HG02852 (cell line): Measurements from ENCODE around the gene IPMK.
A peak's percentile ranks its signal among the peaks of the same experiment; 100 is the strongest.
"Not testable (repeated sequence)": the region's sequence is repeated elsewhere in the genome, so short reads cannot be mapped to it uniquely, and the experiment has no call there.

Source experiments
- ATAC-seq: cut with Tn5 transposase; IDR thresholded peaks from one replicate; pipeline ENCODE4 v1.9.1; 2021; ENCODE audit warnings: mild to moderate bottlenecking, moderate library complexity; ENCODE audit not compliant: unreplicated experiment

IPMK gene

DNA sequence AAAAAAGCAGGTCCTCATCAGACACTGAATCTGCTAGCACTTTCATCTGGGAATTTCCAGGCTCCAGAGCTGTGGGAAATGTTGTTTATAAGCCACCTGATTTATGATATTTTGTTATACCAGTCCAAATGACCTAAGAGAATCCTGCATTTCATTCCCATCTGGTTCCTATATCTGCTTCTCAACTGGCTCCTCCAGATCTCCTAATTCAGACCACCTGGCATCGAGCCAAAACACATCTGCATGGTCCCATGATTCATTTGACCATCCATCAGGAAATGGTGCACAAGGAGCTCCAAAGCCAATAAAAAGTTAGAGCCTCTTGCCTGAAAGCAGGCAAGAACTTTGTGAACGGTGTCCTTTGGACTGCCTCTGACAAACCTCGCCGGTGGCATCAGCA lies 108.9 kb downstream of the IPMK start:
- ATAC-seq, result no peak

DNA sequence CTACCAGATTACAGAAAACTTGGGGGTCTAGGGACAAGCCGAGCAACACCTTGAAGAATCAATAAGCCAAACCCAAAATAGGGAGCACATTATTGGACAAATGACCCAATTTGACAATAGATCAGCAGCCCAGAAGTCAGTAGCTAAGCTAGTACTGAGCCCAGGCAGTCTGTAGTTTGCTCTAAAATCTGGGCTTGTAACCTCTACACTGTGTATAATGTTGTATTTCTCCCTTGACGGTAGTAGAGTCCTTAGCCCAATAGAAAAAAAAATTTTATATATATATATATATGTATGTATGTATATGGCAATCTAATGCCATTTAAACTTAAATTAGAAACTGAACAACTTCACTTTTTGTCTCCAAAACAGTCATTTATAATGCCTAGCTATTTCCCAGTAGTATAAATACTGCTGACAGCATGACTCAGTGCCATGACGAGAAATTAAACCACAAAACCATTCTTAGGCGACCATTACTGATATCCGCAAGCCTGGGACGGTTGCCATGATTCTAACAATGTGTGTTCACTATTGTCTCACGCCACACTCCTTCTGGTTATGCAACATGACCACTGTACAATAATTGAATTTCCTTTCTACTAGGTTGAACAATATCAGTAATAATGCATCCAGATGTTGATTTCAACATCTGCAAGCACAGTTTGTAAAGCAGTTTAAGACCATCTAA lies 110.5 kb downstream of the IPMK start:
- ATAC-seq, result no peak

DNA sequence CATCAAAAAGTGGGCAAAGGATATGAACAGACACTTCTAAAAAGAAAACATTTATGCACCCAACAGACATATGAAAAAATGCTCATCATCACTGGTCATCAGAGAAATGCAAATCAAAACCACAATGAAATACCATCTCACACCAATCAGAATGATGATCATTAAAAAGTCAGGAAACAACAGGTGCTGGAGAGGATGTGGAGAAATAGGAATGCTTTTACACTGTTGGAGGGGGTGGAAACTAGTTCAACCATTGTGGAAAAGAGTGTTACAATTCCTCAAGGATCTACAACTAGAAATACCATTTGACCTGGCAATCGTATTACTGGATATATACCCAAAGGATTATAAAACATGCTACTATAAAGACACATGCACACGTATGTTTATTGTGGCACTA lies 111.8 kb downstream of the IPMK start:
- not testable (repeated sequence) for ATAC-seq

DNA sequence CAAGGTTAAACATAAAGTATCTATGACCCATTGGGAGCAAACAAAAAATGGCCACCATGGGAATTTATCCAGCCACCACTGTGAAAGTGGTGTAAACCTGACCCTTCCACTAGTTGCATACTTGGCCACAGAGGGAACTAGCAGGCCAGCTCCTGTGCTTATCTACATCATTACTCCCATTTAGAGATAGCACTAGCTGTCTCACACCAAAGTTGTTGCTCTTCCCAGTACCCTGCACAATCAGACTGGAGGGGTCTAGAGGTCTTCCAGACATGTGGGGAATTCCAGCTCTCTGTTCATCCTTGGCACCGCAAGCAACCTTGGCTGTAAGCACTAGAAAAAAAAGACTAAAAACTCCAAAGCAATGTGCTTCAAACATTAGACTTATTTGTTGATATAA lies 113.9 kb downstream of the IPMK start:
- ATAC-seq, result no peak

DNA sequence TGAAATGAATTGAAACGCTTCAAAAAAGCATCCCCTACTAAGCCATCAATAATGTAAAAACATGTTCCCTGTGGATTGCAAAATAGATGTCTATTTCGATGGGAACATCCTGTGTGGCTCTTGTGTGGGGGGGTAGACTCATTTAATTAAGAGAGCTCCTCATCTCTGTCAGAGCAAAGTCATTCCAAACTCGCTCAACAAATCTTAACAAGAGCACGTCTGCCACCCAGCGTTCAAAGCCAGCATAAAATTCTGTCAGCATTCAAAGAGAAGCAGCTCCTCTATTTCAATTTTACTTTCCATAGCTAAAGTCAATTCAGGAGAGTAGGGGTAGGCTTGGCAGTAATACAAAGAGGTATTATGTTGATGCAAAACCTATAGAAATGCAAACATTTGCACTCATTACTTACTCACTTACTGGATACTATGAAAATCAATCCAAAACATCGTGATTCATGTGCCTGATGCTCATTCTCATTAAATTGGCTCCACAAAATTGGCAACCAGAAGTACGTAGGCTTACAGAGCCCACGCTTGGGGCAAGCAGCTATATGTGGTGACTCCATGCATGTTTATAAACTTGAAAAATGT lies 114.9 kb downstream of the IPMK start:
- ATAC-seq, result peak; percentile 70

DNA sequence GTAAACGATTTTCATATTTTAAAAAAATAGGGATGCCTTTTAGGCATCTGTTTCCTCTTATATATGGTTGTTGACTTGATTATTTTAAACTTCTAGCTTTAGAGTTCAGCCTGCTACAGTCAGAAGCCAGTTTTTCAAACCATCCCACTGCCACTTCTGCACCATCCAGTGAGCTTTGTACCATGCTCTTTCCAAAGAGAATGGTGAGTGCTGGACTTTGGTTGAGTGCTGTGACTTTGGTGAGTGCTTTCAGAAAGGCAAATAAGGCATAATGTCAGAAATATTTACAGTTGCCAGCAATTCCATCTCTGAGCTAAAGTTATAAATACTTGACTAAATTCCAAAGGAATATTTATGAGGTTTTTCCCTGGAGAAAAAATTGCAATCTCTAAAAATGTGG lies 117.4 kb downstream of the IPMK start:
- ATAC-seq, result no peak

DNA sequence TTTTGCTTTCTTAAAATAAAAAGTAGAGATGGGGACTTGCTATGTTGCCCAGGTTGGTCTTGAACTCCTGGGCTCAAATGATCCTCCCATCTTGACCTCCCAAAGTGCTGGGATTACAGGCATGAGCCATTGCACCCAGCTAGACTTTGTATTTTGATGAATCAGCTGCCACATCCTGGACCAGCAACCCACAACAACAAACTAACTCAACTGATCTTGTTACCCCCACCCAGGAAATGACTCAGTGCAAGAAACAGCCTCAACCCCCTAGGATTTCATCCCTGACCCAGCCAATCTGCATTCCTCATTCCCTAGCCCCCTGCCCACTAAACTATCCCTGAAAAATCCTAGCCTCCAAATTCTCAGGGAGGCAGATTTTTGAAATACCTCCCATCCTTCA lies 123.8 kb downstream of the IPMK start:
- no peak for ATAC-seq
